Upper lobe of right lung (tissue), 1 donor: ENCODE data around the gene WDSUB1. TPM values are rescaled to one million over a fixed set of nuclear protein-coding genes. Genes with fewer than 3 reads are reported as not detected.
A peak's percentile ranks its signal among the peaks of the same experiment; 100 is the strongest.

Experiments
- ATAC-seq: fragments of 200-7000 bp; cut with Tn5 transposase; one replicate; pipeline ENCODE4 v1.9.1; 2020; ENCODE audit warnings: mild to moderate bottlenecking, moderate library complexity
- DNase-seq: peaks from one replicate; pipeline ENCODE4 v3.0.0-alpha.2; 2020
- H3K27ac ChIP-seq: fragments of 200-600 bp; one replicate; pipeline ENCODE4 v1.8.0; 2022
- H3K27me3 ChIP-seq: fragments of 200-600 bp; one replicate; pipeline ENCODE4 v1.8.0; 2022; ENCODE audit warnings: mild to moderate bottlenecking
- H3K36me3 ChIP-seq: fragments of 200-600 bp; one replicate; pipeline ENCODE4 v1.8.0; 2022
- H3K4me1 ChIP-seq: fragments of 200-600 bp; one replicate; pipeline ENCODE4 v1.8.0; 2022
- H3K4me3 ChIP-seq: fragments of 200-600 bp; one replicate; pipeline ENCODE4 v1.8.0; 2022; ENCODE audit warnings: mild to moderate bottlenecking
- H3K9me3 ChIP-seq: fragments of 200-600 bp; one replicate; pipeline ENCODE4 v1.8.0; 2022
- intact Hi-C: fragments of 100-400 bp; cut with DNase I; formaldehyde crosslinking; loops from one replicate; pipeline ENCODE4 v1.11.0; 2022
- total RNA-seq: library from RNA; stranded (reverse); fragmentation: NEBNext Ultra II Directional; extraction: Animal tissue kit (Norgen Biotek cat#: 25700); gene quantifications from one replicate; pipeline ENCODE4 v1.2.1, GENCODE V29; 2021
- TF ChIP-seq, protein P1 (sequence below): fragments of 200-600 bp; IDR thresholded peaks from one replicate; pipeline ENCODE4 v1.8.0; 2022; ENCODE audit warnings: antibody characterized with exemption
- donor health status: DM: no; HTN: yes; CAD: no; lungs with severe emphysema.

WDSUB1 gene
- total RNA-seq, 1 donor from 2014 or later = 16.9 TPM

- Histone ChIP-seq H3K27ac (no peak overlapping the region), H3K4me1 (no peaks in the 10 kb centered on the region), H3K27me3 (no peaks in the 10 kb centered on the region), H3K9me3 (no peaks in the 10 kb centered on the region), H3K36me3 (no peaks in the 10 kb centered on the region), H3K4me3 (no peak overlapping the region)
- ATAC-seq (no peak), DNase-seq (no peak)
- TF ChIP-seq, protein P1, sequence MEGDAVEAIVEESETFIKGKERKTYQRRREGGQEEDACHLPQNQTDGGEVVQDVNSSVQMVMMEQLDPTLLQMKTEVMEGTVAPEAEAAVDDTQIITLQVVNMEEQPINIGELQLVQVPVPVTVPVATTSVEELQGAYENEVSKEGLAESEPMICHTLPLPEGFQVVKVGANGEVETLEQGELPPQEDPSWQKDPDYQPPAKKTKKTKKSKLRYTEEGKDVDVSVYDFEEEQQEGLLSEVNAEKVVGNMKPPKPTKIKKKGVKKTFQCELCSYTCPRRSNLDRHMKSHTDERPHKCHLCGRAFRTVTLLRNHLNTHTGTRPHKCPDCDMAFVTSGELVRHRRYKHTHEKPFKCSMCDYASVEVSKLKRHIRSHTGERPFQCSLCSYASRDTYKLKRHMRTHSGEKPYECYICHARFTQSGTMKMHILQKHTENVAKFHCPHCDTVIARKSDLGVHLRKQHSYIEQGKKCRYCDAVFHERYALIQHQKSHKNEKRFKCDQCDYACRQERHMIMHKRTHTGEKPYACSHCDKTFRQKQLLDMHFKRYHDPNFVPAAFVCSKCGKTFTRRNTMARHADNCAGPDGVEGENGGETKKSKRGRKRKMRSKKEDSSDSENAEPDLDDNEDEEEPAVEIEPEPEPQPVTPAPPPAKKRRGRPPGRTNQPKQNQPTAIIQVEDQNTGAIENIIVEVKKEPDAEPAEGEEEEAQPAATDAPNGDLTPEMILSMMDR = no peak
- intact Hi-C loops = no loop called here
Observed at GRCh38 chr2:159287733-159288132, 1.2 kb upstream of the WDSUB1 start.

GRCh38 chr2:159286709-159287441, 372 bp upstream of the WDSUB1 start:
- Histone ChIP-seq H3K27ac (peak overlapping the region; percentile 93), H3K4me1 (no peaks in the 10 kb centered on the region), H3K27me3 (no peaks in the 10 kb centered on the region), H3K36me3 (no peaks in the 10 kb centered on the region), H3K9me3 (no peaks in the 10 kb centered on the region), H3K4me3 (peak overlapping the region; percentile 93)
- TF ChIP-seq, protein P1 = no peak
- intact Hi-C loops = no loop called here
- peak; percentile 100 for DNase-seq
- ATAC-seq = peak; percentile 99

DNA sequence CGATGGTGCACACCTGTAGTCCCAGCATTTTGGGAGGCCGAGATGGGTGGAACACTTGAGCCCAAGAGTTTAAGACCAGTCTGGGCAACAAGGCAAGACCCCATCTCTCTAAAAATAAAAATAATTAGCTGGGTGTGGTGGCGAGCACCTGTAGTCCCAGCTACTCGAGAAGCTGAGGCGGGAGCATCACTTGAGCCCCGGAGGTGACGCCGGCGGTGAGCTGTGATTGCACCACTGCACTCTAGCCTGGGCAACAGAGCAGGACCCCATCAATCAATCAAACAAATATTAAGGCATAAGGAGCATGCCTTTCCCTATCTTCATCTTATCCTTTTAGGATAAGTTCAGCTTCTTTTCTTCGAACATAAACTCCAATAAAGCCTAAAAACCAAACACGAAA, 1.1 kb downstream of the WDSUB1 start:
- H3K4me1 ChIP-seq = no peaks in the 10 kb centered on the region
- H3K27me3 ChIP-seq = no peaks in the 10 kb centered on the region
- DNase-seq (no peak), ATAC-seq (no peak)
- H3K4me3 ChIP-seq = peak overlapping the region; percentile 93
- intact Hi-C loops = no loop called here
- TF ChIP-seq, protein P1 = no peak
- no peaks in the 10 kb centered on the region for H3K9me3 ChIP-seq
- H3K27ac ChIP-seq = peak overlapping the region; percentile 85
- no peaks in the 10 kb centered on the region for H3K36me3 ChIP-seq

DNA sequence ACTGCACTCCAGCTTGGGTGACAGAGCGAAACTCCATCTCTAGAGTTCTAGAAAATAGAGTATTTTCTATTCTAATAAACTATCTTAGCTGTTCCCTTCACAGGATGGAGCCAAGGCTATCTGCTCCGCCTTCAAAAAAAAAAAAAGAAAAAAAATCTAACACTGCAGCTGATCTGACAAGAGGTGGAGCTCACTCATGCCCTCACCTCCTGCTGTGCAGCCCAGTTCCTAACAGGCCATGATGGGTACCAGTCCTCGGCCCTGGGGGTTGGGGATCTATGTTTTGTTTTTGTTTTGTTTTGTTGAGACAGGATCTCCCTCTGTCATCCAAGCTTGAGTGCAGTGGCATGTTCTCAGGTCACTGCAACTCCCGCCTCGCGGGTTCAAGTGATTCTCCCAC, 3.0 kb downstream of the WDSUB1 start:
- intact Hi-C loops = no loop called here
- Histone ChIP-seq H3K36me3 (peaks cover 15% of the 10 kb centered on the region), H3K4me1 (no peaks in the 10 kb centered on the region), H3K4me3 (no peak overlapping the region), H3K27me3 (no peaks in the 10 kb centered on the region), H3K27ac (no peak overlapping the region), H3K9me3 (no peaks in the 10 kb centered on the region)
- TF ChIP-seq, protein P1 = no peak
- no peak for DNase-seq
- ATAC-seq = no peak

GRCh38 chr2:159281002-159281401, 5.5 kb downstream of the WDSUB1 start:
- no peaks in the 10 kb centered on the region for H3K4me1 ChIP-seq
- no peak for DNase-seq
- no peaks in the 10 kb centered on the region for H3K27me3 ChIP-seq
- no peak overlapping the region for H3K4me3 ChIP-seq
- H3K36me3 ChIP-seq = peaks cover 23% of the 10 kb centered on the region
- ATAC-seq = no peak
- no peak overlapping the region for H3K27ac ChIP-seq
- no peaks in the 10 kb centered on the region for H3K9me3 ChIP-seq
- intact Hi-C loops = no loop called here
- TF ChIP-seq, protein P1 = no peak
